ENCODE measurements around the gene NACC1. TPM values are rescaled to one million over a fixed set of nuclear protein-coding genes. Genes with fewer than 3 reads are reported as not detected.
"Not testable (repeated sequence)": the region's sequence is repeated elsewhere in the genome, so short reads cannot be mapped to it uniquely, and the experiment has no call there.

Gene NACC1
- total RNA-seq, 1 experiment from 2014 or later, result 133 TPM

DNA sequence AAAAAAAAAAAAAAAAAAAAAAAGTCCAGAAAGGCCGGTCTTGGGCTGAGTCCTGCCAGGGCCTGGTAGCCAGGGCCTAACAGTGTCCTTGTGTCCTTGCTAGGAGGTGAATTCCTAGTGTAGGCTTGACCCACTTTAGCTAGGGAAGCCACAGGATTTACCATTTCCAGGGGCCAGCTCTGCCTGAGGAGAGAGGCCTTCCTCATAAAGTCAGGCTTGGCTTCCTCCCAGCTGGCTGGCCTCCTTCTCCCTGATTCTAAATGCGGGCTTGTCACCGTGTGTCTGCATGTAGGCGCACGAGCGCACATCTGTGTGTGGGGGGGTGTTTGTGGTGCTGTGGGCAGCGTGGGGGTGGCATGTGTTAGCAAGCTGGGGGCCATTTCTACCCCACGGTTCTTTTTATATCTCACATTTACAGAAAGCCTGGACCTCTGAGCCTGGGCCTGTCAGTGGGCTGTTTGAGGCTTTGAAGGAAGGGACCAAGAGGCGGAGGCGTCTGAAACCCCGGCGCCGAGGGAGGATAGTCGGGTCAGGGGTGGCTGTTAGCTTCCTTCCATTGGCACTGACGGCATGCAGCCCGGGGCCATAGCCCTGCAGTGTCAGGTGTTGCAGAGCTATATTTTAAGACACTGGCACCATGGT lies 63.8 kb downstream of the NACC1 start:
- Histone ChIP-seq H3K9me3 (ENCODE audit: insufficient read depth, low read depth) (no peaks in the 10 kb centered on the region), H3K4me2 (no peak overlapping the region), H3K36me3 (ENCODE audit: low read depth) (no peaks in the 10 kb centered on the region), H3K27ac (no peak overlapping the region), H3K27me3 (ENCODE audit: insufficient read depth, low read depth) (no peaks in the 10 kb centered on the region), H3K4me3 (no peak overlapping the region), H3F3A (ENCODE audit: insufficient read depth, low read depth) (peaks cover 7% of the 10 kb centered on the region; the same call in 1 of the 2 replicates), H4K20me1 (ENCODE audit: insufficient read depth) (no peaks in the 10 kb centered on the region), H2AFZ (no peak overlapping the region), H3K79me2 (ENCODE audit: low read depth) (no peaks in the 10 kb centered on the region), H3K4me1 (replicated peaks; ENCODE audit: insufficient read depth) (no peaks in the 10 kb centered on the region), H3K9me2 (ENCODE audit: insufficient read depth) (no peaks in the 10 kb centered on the region)
- intact Hi-C loops (cut with micrococcal nuclease; ENCODE audit: unreplicated experiment), result no loop called here
- no TSS peak for BruUV-seq (replicated peaks)
- TF ChIP-seq EZH2 (IDR thresholded peaks at IDR 0.05; ENCODE audit: low read depth), result no peak
- TF ChIP-seq, protein P1, sequence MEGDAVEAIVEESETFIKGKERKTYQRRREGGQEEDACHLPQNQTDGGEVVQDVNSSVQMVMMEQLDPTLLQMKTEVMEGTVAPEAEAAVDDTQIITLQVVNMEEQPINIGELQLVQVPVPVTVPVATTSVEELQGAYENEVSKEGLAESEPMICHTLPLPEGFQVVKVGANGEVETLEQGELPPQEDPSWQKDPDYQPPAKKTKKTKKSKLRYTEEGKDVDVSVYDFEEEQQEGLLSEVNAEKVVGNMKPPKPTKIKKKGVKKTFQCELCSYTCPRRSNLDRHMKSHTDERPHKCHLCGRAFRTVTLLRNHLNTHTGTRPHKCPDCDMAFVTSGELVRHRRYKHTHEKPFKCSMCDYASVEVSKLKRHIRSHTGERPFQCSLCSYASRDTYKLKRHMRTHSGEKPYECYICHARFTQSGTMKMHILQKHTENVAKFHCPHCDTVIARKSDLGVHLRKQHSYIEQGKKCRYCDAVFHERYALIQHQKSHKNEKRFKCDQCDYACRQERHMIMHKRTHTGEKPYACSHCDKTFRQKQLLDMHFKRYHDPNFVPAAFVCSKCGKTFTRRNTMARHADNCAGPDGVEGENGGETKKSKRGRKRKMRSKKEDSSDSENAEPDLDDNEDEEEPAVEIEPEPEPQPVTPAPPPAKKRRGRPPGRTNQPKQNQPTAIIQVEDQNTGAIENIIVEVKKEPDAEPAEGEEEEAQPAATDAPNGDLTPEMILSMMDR (conservative IDR thresholded peaks at IDR 0.05), result no peak
- CTCF ChIA-PET, result interaction anchor here (0.6 kb wide), 1 partner anchor 1417 kb away, joined by 3 read pairs; no protein-coding TSS in a partner anchor
- no peak for DNase-seq
- POLR2A ChIA-PET (ENCODE audit: unreplicated experiment), result no interaction called here

- H3K27ac ChIP-seq; H3K27me3 ChIP-seq (ENCODE audit: insufficient read depth, low read depth); H3K36me3 ChIP-seq (ENCODE audit: low read depth); H3K79me2 ChIP-seq (ENCODE audit: low read depth); H3K9me3 ChIP-seq (ENCODE audit: insufficient read depth, low read depth); H3K9me2 ChIP-seq (ENCODE audit: insufficient read depth); POLR2A ChIA-PET (ENCODE audit: unreplicated experiment); H2AFZ ChIP-seq; DNase-seq; H3K4me2 ChIP-seq; CTCF ChIA-PET; H4K20me1 ChIP-seq (ENCODE audit: insufficient read depth); H3K4me1 ChIP-seq (replicated peaks; ENCODE audit: insufficient read depth); BruUV-seq (replicated peaks); H3K4me3 ChIP-seq; intact Hi-C loops (cut with micrococcal nuclease; ENCODE audit: unreplicated experiment): not testable (repeated sequence)
- H3F3A ChIP-seq (ENCODE audit: insufficient read depth, low read depth), result peaks cover 12% of the 10 kb centered on the region; the same call in 1 of the 2 replicates
These were observed 66.9 kb downstream of the NACC1 start for GRCh38 chr19:13184926-13185325.

GRCh38 chr19:13185763-13186657 lies 67.9 kb downstream of the NACC1 start:
- CTCF ChIA-PET; intact Hi-C loops (cut with micrococcal nuclease; ENCODE audit: unreplicated experiment): not testable (repeated sequence)
- POLR2A ChIA-PET (ENCODE audit: unreplicated experiment), result interaction anchor here (0.6 kb wide), 1 partner anchor 15 kb away, joined by 5 read pairs; no protein-coding TSS in a partner anchor

GRCh38 chr19:13186688-13187087 lies 68.6 kb downstream of the NACC1 start:
- H3K27ac ChIP-seq; CTCF ChIA-PET; POLR2A ChIA-PET (ENCODE audit: unreplicated experiment): not testable (repeated sequence)

More at GRCh38 chr19:13185763-13186657, 67.9 kb downstream of the NACC1 start:
- not testable (repeated sequence) for H3K4me3 ChIP-seq; BruUV-seq (replicated peaks); H2AFZ ChIP-seq; H3K36me3 ChIP-seq (ENCODE audit: low read depth); H4K20me1 ChIP-seq (ENCODE audit: insufficient read depth); H3K27me3 ChIP-seq (ENCODE audit: insufficient read depth, low read depth); H3K4me1 ChIP-seq (replicated peaks; ENCODE audit: insufficient read depth); H3K9me2 ChIP-seq (ENCODE audit: insufficient read depth); H3K9me3 ChIP-seq (ENCODE audit: insufficient read depth, low read depth); H3K27ac ChIP-seq; DNase-seq; H3K4me2 ChIP-seq; H3K79me2 ChIP-seq (ENCODE audit: low read depth)
- peaks cover 12% of the 10 kb centered on the region; the same call in 1 of the 2 replicates for H3F3A ChIP-seq (ENCODE audit: insufficient read depth, low read depth)

More at GRCh38 chr19:13186688-13187087, 68.6 kb downstream of the NACC1 start:
- H3K27me3 ChIP-seq (ENCODE audit: insufficient read depth, low read depth); H4K20me1 ChIP-seq (ENCODE audit: insufficient read depth); H3K36me3 ChIP-seq (ENCODE audit: low read depth); H3K4me2 ChIP-seq; H3K4me1 ChIP-seq (replicated peaks; ENCODE audit: insufficient read depth); H3K9me3 ChIP-seq (ENCODE audit: insufficient read depth, low read depth); H3F3A ChIP-seq (ENCODE audit: insufficient read depth, low read depth); H3K79me2 ChIP-seq (ENCODE audit: low read depth); DNase-seq; H3K9me2 ChIP-seq (ENCODE audit: insufficient read depth); BruUV-seq (replicated peaks); H3K4me3 ChIP-seq; intact Hi-C loops (cut with micrococcal nuclease; ENCODE audit: unreplicated experiment); H2AFZ ChIP-seq: not testable (repeated sequence)
